IPS DF 4.7 (cell line): ENCODE results near the gene SLC6A12.

Source experiments
- DNase-seq: peaks from one replicate; pipeline ENCODE4 v3.0.0-alpha.2; 2013; ENCODE audit warnings: low spot score; ENCODE audit errors: extremely low read depth

The SLC6A12 gene

GRCh38 chr12:178829-179109 is 35.2 kb downstream of the SLC6A12 start:
- DNase-seq = no peak

- no peak for DNase-seq
These were observed 35.8 kb downstream of the SLC6A12 start for GRCh38 chr12:177980-178828.

- DNase-seq = no peak
These were observed 36.5 kb downstream of the SLC6A12 start for GRCh38 chr12:177336-177979.

GRCh38 chr12:176321-177181 is 37.4 kb downstream of the SLC6A12 start:
- DNase-seq = no peak

GRCh38 chr12:175759-176158 is 38.2 kb downstream of the SLC6A12 start:
- no peak for DNase-seq

GRCh38 chr12:175250-175649 is 38.7 kb downstream of the SLC6A12 start:
- no peak for DNase-seq

- DNase-seq = no peak
These were observed 39.4 kb downstream of the SLC6A12 start for GRCh38 chr12:174596-174995.

- DNase-seq = no peak
These were observed 39.8 kb downstream of the SLC6A12 start for GRCh38 chr12:174124-174523.

- DNase-seq = no peak
These were observed 41.2 kb downstream of the SLC6A12 start for GRCh38 chr12:172732-173161.

- DNase-seq = no peak
These were observed 41.9 kb downstream of the SLC6A12 start for GRCh38 chr12:171743-172676.

GRCh38 chr12:171276-171675 is 42.7 kb downstream of the SLC6A12 start:
- no peak for DNase-seq

- DNase-seq = no peak
These were observed 43.4 kb downstream of the SLC6A12 start for GRCh38 chr12:170371-171225.

- DNase-seq = no peak
These were observed 44.2 kb downstream of the SLC6A12 start for GRCh38 chr12:169528-170370.

- no peak for DNase-seq
These were observed 45.0 kb downstream of the SLC6A12 start for GRCh38 chr12:168763-169525.

- DNase-seq = no peak
These were observed 45.9 kb downstream of the SLC6A12 start for GRCh38 chr12:167959-168600.

- no peak for DNase-seq
These were observed 47.4 kb downstream of the SLC6A12 start for GRCh38 chr12:166425-167075.

- no peak for DNase-seq
These were observed 48.0 kb downstream of the SLC6A12 start for GRCh38 chr12:165862-166368.
